Iris pigment epithelial cell (primary cell): ENCODE data around the gene PFDN4.

ENCODE experiments used
- DNase-seq: peaks from one replicate; pipeline ENCODE4 v3.0.0-alpha.2; 2011; ENCODE audit warnings: low read depth

Gene PFDN4

GRCh38 chr20:54200487-54201267 lies 7.2 kb upstream of the PFDN4 start:
- DNase-seq = no peak

- no peak for DNase-seq
Measured at GRCh38 chr20:54201268-54201846, 6.5 kb upstream of the PFDN4 start.

- DNase-seq = no peak
Measured at GRCh38 chr20:54203281-54203680, 4.6 kb upstream of the PFDN4 start.

- DNase-seq = no peak
Measured at GRCh38 chr20:54204063-54204462, 3.8 kb upstream of the PFDN4 start.

- no peak for DNase-seq
Measured at GRCh38 chr20:54204481-54204880, 3.4 kb upstream of the PFDN4 start.

GRCh38 chr20:54205450-54205849 lies 2.4 kb upstream of the PFDN4 start:
- DNase-seq = no peak

GRCh38 chr20:54207053-54207742 lies 689 bp upstream of the PFDN4 start:
- DNase-seq = no peak

- DNase-seq = peak; percentile 88
Measured at GRCh38 chr20:54208548-54209176, 775 bp downstream of the PFDN4 start.

GRCh38 chr20:54209216-54209813 lies 1.4 kb downstream of the PFDN4 start:
- no peak for DNase-seq

- peak; percentile 75 for DNase-seq
Measured at GRCh38 chr20:54212226-54212625, 4.3 kb downstream of the PFDN4 start.

GRCh38 chr20:54212871-54213270 lies 5.0 kb downstream of the PFDN4 start:
- DNase-seq = peak; percentile 23

- no peak for DNase-seq
Measured at GRCh38 chr20:54214566-54214965, 6.7 kb downstream of the PFDN4 start.

GRCh38 chr20:54215157-54215789 lies 7.4 kb downstream of the PFDN4 start:
- DNase-seq = no peak

GRCh38 chr20:54217762-54218161 lies 9.9 kb downstream of the PFDN4 start:
- DNase-seq = no peak

- no peak for DNase-seq
Measured at GRCh38 chr20:54218470-54218869, 10.6 kb downstream of the PFDN4 start.

- DNase-seq = peak; percentile 46
Measured at GRCh38 chr20:54219751-54220426, 12.0 kb downstream of the PFDN4 start.

GRCh38 chr20:54220722-54221121 lies 12.8 kb downstream of the PFDN4 start:
- DNase-seq = no peak

GRCh38 chr20:54221353-54221752 lies 13.5 kb downstream of the PFDN4 start:
- peak; percentile 31 for DNase-seq

- DNase-seq = no peak
Measured at GRCh38 chr20:54221996-54222890, 14.4 kb downstream of the PFDN4 start.

GRCh38 chr20:54223285-54223684 lies 15.4 kb downstream of the PFDN4 start:
- DNase-seq = no peak
